ENCODE measurements around the gene METTL27. TPM values are rescaled to one million over a fixed set of nuclear protein-coding genes. Genes with fewer than 3 reads are reported as not detected.
"Not testable (repeated sequence)": the region's sequence is repeated elsewhere in the genome, so short reads cannot be mapped to it uniquely, and the experiment has no call there.

The METTL27 gene
- total RNA-seq, 3 donors from 2014 or later (not counting 1 experiment from before 2014, with no cell fraction given) = 1.2 TPM; not detected in 2

DNA sequence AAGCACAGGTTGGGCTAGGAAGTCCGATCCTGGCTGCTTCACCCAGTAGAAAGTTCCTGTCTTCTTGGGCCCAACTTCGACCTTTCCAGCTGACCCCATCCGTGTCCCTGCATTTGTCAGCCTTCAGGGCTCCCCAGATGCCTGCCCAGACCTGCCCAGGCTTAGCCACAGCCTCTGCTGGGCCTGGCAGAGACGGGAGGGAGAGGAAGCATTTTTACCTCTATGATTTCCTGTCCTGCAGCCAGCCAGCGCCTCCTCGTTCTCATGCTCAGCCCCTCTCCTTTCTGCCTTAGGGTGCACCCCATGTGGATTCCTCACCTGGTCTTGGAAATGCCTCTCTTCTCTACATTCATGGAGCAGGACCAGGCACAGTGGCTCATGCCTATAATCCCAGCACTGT is 3.7 kb downstream of the METTL27 start:
- Mint-ChIP-seq H3K9me3 (no peaks in the 10 kb centered on the region), H3K36me3 (no peaks in the 10 kb centered on the region), H3K4me1 (peaks cover 0 to 7% of the 10 kb centered on the region in 2 donors), H3K27me3 (ENCODE audit: low read depth in 2 of 2) (no peaks in the 10 kb centered on the region), H3K4me3 (no peak overlapping the region), H3K27ac (no peak overlapping the region)
- DNase-seq (no peak), ATAC-seq (no peak)
- Histone ChIP-seq H3K27me3 (ENCODE audit: control insufficient read depth, insufficient read depth, low read length) (no peaks in the 10 kb centered on the region), H3K9me3 (ENCODE audit: control insufficient read depth, insufficient read depth, low read length) (no peaks in the 10 kb centered on the region), H3K4me1 (ENCODE audit: control insufficient read depth, insufficient read depth, low read length) (peaks cover 12% of the 10 kb centered on the region), H3K27ac (ENCODE audit: low read length) (no peak overlapping the region), H3K36me3 (ENCODE audit: control insufficient read depth, insufficient read depth, low read length) (no peaks in the 10 kb centered on the region), H3K4me3 (ENCODE audit: low read length) (no peak overlapping the region)
- intact Hi-C loops (cut with micrococcal nuclease) = no loop called here
- TF ChIP-seq, protein P1, sequence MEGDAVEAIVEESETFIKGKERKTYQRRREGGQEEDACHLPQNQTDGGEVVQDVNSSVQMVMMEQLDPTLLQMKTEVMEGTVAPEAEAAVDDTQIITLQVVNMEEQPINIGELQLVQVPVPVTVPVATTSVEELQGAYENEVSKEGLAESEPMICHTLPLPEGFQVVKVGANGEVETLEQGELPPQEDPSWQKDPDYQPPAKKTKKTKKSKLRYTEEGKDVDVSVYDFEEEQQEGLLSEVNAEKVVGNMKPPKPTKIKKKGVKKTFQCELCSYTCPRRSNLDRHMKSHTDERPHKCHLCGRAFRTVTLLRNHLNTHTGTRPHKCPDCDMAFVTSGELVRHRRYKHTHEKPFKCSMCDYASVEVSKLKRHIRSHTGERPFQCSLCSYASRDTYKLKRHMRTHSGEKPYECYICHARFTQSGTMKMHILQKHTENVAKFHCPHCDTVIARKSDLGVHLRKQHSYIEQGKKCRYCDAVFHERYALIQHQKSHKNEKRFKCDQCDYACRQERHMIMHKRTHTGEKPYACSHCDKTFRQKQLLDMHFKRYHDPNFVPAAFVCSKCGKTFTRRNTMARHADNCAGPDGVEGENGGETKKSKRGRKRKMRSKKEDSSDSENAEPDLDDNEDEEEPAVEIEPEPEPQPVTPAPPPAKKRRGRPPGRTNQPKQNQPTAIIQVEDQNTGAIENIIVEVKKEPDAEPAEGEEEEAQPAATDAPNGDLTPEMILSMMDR (IDR thresholded peaks at IDR 0.05) = no peak
- WGBS (ENCODE audit: insufficient coverage) = 12% methylated on average over 6 of the region's 6 CpGs

DNA sequence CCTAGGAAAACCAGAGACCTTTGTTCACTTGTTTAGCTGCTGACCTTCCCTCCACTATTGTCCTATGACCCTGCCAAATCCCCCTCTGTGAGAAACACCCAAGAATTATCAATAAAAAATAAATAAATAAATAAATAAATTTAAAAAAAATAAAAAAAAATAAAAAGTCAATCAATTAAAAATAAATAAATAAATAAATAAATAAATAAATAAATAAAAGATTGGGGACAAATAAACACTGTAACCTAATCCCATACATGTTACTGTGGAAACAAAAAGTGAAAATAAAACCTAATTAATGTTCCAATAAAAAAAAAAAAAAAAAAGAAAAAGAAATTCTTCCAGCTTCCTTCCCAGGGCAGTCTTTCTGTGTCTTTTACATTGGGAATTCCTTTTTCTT is 5.1 kb downstream of the METTL27 start:
- H3K4me1 ChIP-seq (ENCODE audit: control insufficient read depth, insufficient read depth, low read length); H3K4me3 Mint-ChIP-seq; ATAC-seq; H3K4me1 Mint-ChIP-seq; DNase-seq; intact Hi-C loops (cut with micrococcal nuclease); H3K27ac Mint-ChIP-seq; H3K9me3 Mint-ChIP-seq; H3K9me3 ChIP-seq (ENCODE audit: control insufficient read depth, insufficient read depth, low read length); H3K36me3 Mint-ChIP-seq; H3K27ac ChIP-seq (ENCODE audit: low read length); H3K27me3 Mint-ChIP-seq (ENCODE audit: low read depth in 2 of 2); H3K36me3 ChIP-seq (ENCODE audit: control insufficient read depth, insufficient read depth, low read length); H3K27me3 ChIP-seq (ENCODE audit: control insufficient read depth, insufficient read depth, low read length); H3K4me3 ChIP-seq (ENCODE audit: low read length): not testable (repeated sequence)

DNA sequence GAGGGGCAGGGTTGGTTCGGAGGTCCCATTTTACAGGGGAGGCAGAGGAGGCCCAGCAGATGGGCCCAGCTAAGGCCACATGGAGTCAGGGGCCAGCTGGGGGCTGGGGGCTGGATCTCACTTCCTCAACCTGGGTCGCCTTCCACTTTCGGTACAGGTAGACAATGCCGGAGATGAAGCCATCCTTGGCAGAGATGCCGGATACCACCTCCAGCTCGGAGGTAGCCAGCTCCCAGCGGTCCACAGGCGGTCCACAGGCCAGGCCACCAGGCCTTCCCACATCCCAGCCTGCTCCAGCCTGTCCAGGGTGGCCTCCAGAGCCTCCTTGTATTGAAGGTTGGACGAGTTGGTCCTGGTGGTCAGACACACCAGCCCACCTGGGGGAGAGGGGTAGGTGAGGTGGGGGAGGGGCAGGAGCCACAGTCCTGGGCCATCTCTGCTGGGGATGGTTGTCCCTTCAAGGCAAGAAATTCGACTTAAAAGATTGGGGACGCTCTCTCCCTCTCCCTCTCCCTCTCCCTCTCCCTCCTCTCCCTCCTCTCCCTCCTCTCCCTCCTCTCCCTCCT is 7.6 kb downstream of the METTL27 start:
- Histone ChIP-seq H3K27me3 (ENCODE audit: control insufficient read depth, insufficient read depth, low read length) (no peaks in the 10 kb centered on the region), H3K36me3 (ENCODE audit: control insufficient read depth, insufficient read depth, low read length) (no peaks in the 10 kb centered on the region), H3K4me3 (ENCODE audit: low read length) (no peak overlapping the region), H3K9me3 (ENCODE audit: control insufficient read depth, insufficient read depth, low read length) (no peaks in the 10 kb centered on the region), H3K4me1 (ENCODE audit: control insufficient read depth, insufficient read depth, low read length) (no peaks in the 10 kb centered on the region), H3K27ac (ENCODE audit: low read length) (no peak overlapping the region)
- ATAC-seq = no peak
- DNase-seq = no peak
- no peak overlapping the region for H3K27ac Mint-ChIP-seq
- no peaks in the 10 kb centered on the region for H3K36me3 Mint-ChIP-seq
- peaks cover 0 to 4% of the 10 kb centered on the region in 2 donors for H3K27me3 Mint-ChIP-seq (ENCODE audit: low read depth in 2 of 2)
- H3K4me3 Mint-ChIP-seq = no peak overlapping the region
- H3K4me1 Mint-ChIP-seq = no peaks in the 10 kb centered on the region
- TF ChIP-seq, protein P1 (IDR thresholded peaks at IDR 0.05) = no peak
- WGBS (ENCODE audit: insufficient coverage) = 96% methylated on average over 11 of the region's 11 CpGs
- no peaks in the 10 kb centered on the region for H3K9me3 Mint-ChIP-seq
- intact Hi-C loops (cut with micrococcal nuclease) = no loop called here

DNA sequence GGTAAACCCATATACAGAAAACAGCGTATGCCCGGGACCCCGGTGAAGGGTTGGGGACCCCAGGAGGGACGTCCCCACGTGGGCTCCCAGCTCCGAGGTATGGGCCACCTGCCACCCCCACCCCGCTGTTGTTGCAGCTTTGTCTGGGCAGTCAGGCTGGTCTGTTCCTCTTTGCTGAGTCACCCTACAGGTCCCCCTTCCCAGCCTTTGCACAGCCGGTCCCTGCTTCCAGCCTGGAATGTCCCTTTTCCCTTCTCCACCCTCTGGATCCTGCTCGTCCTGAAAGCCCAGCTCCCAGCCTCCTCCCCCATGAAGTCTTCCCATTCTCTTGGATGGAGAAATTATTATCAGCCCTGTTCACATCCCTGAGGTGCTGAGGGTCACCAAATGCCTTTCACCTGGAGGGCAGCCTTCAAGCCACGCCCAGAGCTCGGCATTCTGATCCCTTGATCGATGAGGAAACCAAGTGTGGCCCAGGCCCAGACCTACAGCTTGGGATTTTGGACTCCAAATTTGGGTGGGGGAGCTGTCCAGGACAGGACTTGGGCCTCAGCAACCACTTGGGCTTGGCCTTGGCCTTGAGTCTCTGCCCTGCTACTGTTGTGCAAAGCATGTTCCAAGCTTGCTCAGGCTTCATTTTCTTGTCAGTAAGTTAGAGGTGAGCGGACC is 8.9 kb downstream of the METTL27 start:
- WGBS (ENCODE audit: insufficient coverage) = 75% methylated on average over 13 of the region's 13 CpGs
- H3K9me3 ChIP-seq (ENCODE audit: control insufficient read depth, insufficient read depth, low read length) = no peaks in the 10 kb centered on the region
- TF ChIP-seq, protein P1 (IDR thresholded peaks at IDR 0.05) = no peak
- H3K4me1 ChIP-seq (ENCODE audit: control insufficient read depth, insufficient read depth, low read length) = peaks cover 9% of the 10 kb centered on the region
- H3K9me3 Mint-ChIP-seq = no peaks in the 10 kb centered on the region
- intact Hi-C loops (cut with micrococcal nuclease) = no loop called here
- peaks cover 3% of the 10 kb centered on the region for H3K27me3 ChIP-seq (ENCODE audit: control insufficient read depth, insufficient read depth, low read length)
- H3K36me3 Mint-ChIP-seq = no peaks in the 10 kb centered on the region
- no peak overlapping the region for H3K27ac ChIP-seq (ENCODE audit: low read length)
- no peak for ATAC-seq
- H3K4me3 Mint-ChIP-seq = no peak overlapping the region
- no peak overlapping the region for H3K4me3 ChIP-seq (ENCODE audit: low read length)
- peaks cover 6 to 7% of the 10 kb centered on the region in 2 donors for H3K4me1 Mint-ChIP-seq
- no peak for DNase-seq
- H3K27ac Mint-ChIP-seq = no peak overlapping the region
- no peaks in the 10 kb centered on the region for H3K36me3 ChIP-seq (ENCODE audit: control insufficient read depth, insufficient read depth, low read length)
- H3K27me3 Mint-ChIP-seq (ENCODE audit: low read depth in 2 of 2) = peaks cover 7 to 10% of the 10 kb centered on the region in 2 donors
